CD14-positive monocyte (primary cell): Measurements from ENCODE around the gene NDUFAF8. TPM values are rescaled to one million over a fixed set of nuclear protein-coding genes. Genes with fewer than 3 reads are reported as not detected.
A peak's percentile ranks its signal among the peaks of the same experiment; 100 is the strongest.

Experiments used
- DNase-seq, 3 donors: peaks; one replicate each; pipeline ENCODE4 v3.0.0-alpha.2; 2011 to 2022
- H2AFZ ChIP-seq: 2 replicates; pipeline ENCODE4 v1.6.0; 2012; ENCODE audit warnings: mild to moderate bottlenecking, low read depth, low read length, inconsistent platforms; ENCODE audit not compliant: insufficient read depth, poor library complexity, severe bottlenecking
- H3K27ac ChIP-seq, 2 donors: 1 replicate in 1 of 2; 2 replicates in 1 of 2; pipeline ENCODE4 v1.5.1; 2012 to 2013; ENCODE audit warnings: low read length in 2 of 2, control low read depth in 1 of 2, inconsistent platforms in 1 of 2, low read depth in 1 of 2, mild to moderate bottlenecking in 1 of 2
- H3K27me3 ChIP-seq, 2 donors: one replicate each; pipeline versions ENCODE4 v1.6.0 to v1.6.1; 2011 to 2013; ENCODE audit warnings: low read length in 2 of 2; ENCODE audit not compliant: control insufficient read depth in 2 of 2, insufficient read depth in 2 of 2
- H3K36me3 ChIP-seq, 2 donors: replicated peaks in 1 of 2; 1 replicate in 1 of 2; 2 replicates in 1 of 2; pipeline versions ENCODE4 v1.5.1 to v1.6.1; 2012 to 2013; ENCODE audit warnings: low read length in 2 of 2, control low read depth in 1 of 2, inconsistent platforms in 1 of 2, mild to moderate bottlenecking in 1 of 2; ENCODE audit not compliant: insufficient read depth in 2 of 2, control insufficient read depth in 1 of 2
- H3K4me1 ChIP-seq, 2 donors: 1 replicate in 1 of 2; 2 replicates in 1 of 2; pipeline versions ENCODE4 v1.5.1 to v1.6.1; 2012 to 2013; ENCODE audit warnings: low read length in 2 of 2, control low read depth in 1 of 2, inconsistent platforms in 1 of 2, mild to moderate bottlenecking in 1 of 2, moderate library complexity in 1 of 2; ENCODE audit not compliant: insufficient read depth in 2 of 2, control insufficient read depth in 1 of 2
- H3K4me2 ChIP-seq: replicated peaks from 2 replicates; pipeline ENCODE3; 2012; ENCODE audit warnings: low read length, moderate library complexity, mild to moderate bottlenecking; ENCODE audit not compliant: poor library complexity, severe bottlenecking; ENCODE audit errors: extremely low read depth
- H3K4me3 ChIP-seq, 3 experiments: fragments of 200-600 bp in 1 of 3; sonication (generic) in 1 of 3; replicated peaks in 1 of 3; 1 replicate in 2 of 3; 2 replicates in 1 of 3; pipeline ENCODE4 v1.5.1; 2011 to 2013; ENCODE audit warnings: low read length in 3 of 3, mild to moderate bottlenecking in 3 of 3, control low read depth in 2 of 3, low read depth in 2 of 3, inconsistent platforms in 1 of 3, moderate library complexity in 1 of 3
- H3K79me2 ChIP-seq: 2 replicates; pipeline ENCODE4 v1.6.0; 2012; ENCODE audit warnings: mild to moderate bottlenecking, control low read depth, inconsistent platforms, low read length, moderate library complexity; ENCODE audit not compliant: insufficient read depth
- H3K9ac ChIP-seq: 2 replicates; pipeline ENCODE4 v1.6.0; 2017; ENCODE audit warnings: low read length, mild to moderate bottlenecking; ENCODE audit not compliant: insufficient read depth, poor library complexity, severe bottlenecking
- H3K9me3 ChIP-seq, 2 donors: replicated peaks in 1 of 2; 1 replicate in 1 of 2; 2 replicates in 1 of 2; pipeline versions ENCODE4 v1.5.1 to v1.6.1; 2012 to 2013; ENCODE audit warnings: low read length in 2 of 2, control low read depth in 1 of 2; ENCODE audit not compliant: control insufficient read depth in 1 of 2, insufficient read depth in 1 of 2
- H4K20me1 ChIP-seq: 2 replicates; pipeline ENCODE4 v1.6.0; 2012; ENCODE audit warnings: mild to moderate bottlenecking, low read length, control low read depth, moderate library complexity; ENCODE audit not compliant: insufficient read depth
- H3K27ac Mint-ChIP-seq, 7 donors: one replicate each; pipeline ENCODE4 v1.8.0; 2020; ENCODE audit warnings: mild to moderate bottlenecking in 7 of 7, mixed read lengths in 7 of 7, moderate library complexity in 6 of 7, inconsistent platforms in 2 of 7
- H3K27me3 Mint-ChIP-seq, 3 donors: one replicate each; pipeline ENCODE4 v1.8.0; 2021 to 2022; ENCODE audit warnings: low read depth in 3 of 3, mild to moderate bottlenecking in 3 of 3, mixed read lengths in 3 of 3, moderate library complexity in 3 of 3, inconsistent platforms in 1 of 3
- H3K36me3 Mint-ChIP-seq, 2 donors: one replicate each; pipeline ENCODE4 v1.8.0; 2020; ENCODE audit warnings: mixed read lengths in 2 of 2, inconsistent platforms in 1 of 2, mild to moderate bottlenecking in 1 of 2
- H3K4me1 Mint-ChIP-seq: one replicate; pipeline ENCODE4 v1.8.0; 2020; ENCODE audit warnings: mild to moderate bottlenecking, mixed read lengths
- H3K4me3 Mint-ChIP-seq, 2 donors: one replicate each; pipeline ENCODE4 v1.8.0; 2020; ENCODE audit warnings: mild to moderate bottlenecking in 2 of 2, mixed read lengths in 2 of 2, moderate library complexity in 1 of 2
- H3K9me3 Mint-ChIP-seq, 7 donors: one replicate each; pipeline ENCODE4 v1.8.0; 2020 to 2022; ENCODE audit warnings: mixed read lengths in 7 of 7, mild to moderate bottlenecking in 6 of 7, moderate library complexity in 6 of 7, inconsistent platforms in 2 of 7
- CTCF ChIP-seq: fragments of 200-600 bp; IDR thresholded peaks from one replicate; pipeline ENCODE4 v1.8.0; 2022; ENCODE audit warnings: antibody characterized with exemption, mild to moderate bottlenecking
- WGBS: methylation state at CpG from one replicate; pipeline ENCODE4 v1.1.5; 2013; ENCODE audit warnings: missing lambda C conversion rate; ENCODE audit not compliant: insufficient coverage; 5-methylcytosine and 5-hydroxymethylcytosine counted together
- intact Hi-C, 2 donors: fragments of 100-400 bp; cut with micrococcal nuclease; formaldehyde crosslinking; loops; one replicate each; pipeline versions ENCODE4 v1.15.0 to v1.15.1; 2023
- polyA plus RNA-seq, 3 donors: library from polyadenylated mRNA; depleted of rRNA in 1 of 3; unstranded in 2 of 3; stranded (reverse) in 1 of 3; fragments of 300-500 nt in 2 of 3; fragments of >200 nt in 1 of 3; fragmentation: Illumina TruSeq in 2 of 3; gene quantifications; 1 replicate in 2 of 3; 2 replicates in 1 of 3; pipeline ENCODE4 v1.2.3, GENCODE V29; 2012 to 2021

The NDUFAF8 gene
- polyA plus RNA-seq, 3 donors: 27.0 to 61.3 (median 41.0) TPM

- H3K36me3 ChIP-seq: peaks cover 4 to 5% of the 10 kb centered on the region in 2 donors
- Mint-ChIP-seq H3K27ac (peak overlapping the region in 1 of 7 donors; percentile 8), H3K4me3 (no peak overlapping the region), H3K4me1 (peaks cover 13% of the 10 kb centered on the region), H3K9me3 (no peaks in the 10 kb centered on the region), H3K36me3 (peaks cover 16 to 29% of the 10 kb centered on the region in 2 donors), H3K27me3 (peaks cover 0 to 5% (median 3%) of the 10 kb centered on the region in 3 donors)
- WGBS: 87% methylated on average over 7 of the region's 13 CpGs
- no peak for DNase-seq
- peaks cover 13 to 20% of the 10 kb centered on the region in 2 donors for H3K4me1 ChIP-seq
- no peak overlapping the region for H3K4me2 ChIP-seq
- no peak overlapping the region for H3K27ac ChIP-seq
- H3K27me3 ChIP-seq: no peaks in the 10 kb centered on the region
- TF ChIP-seq CTCF: no peak
- no peaks in the 10 kb centered on the region for H4K20me1 ChIP-seq
- intact Hi-C loops: no loop called here
- H3K9me3 ChIP-seq: no peaks in the 10 kb centered on the region
- H2AFZ ChIP-seq: no peak overlapping the region
- H3K4me3 ChIP-seq: no peak overlapping the region
- H3K79me2 ChIP-seq: peaks cover 4% of the 10 kb centered on the region
- no peak overlapping the region for H3K9ac ChIP-seq
Measured at GRCh38 chr17:81218459-81218858, 20.7 kb upstream of the NDUFAF8 start.

GRCh38 chr17:81218991-81219390 is 20.1 kb upstream of the NDUFAF8 start:
- H3K9me3 ChIP-seq: no peaks in the 10 kb centered on the region
- Mint-ChIP-seq H3K4me3 (no peak overlapping the region), H3K9me3 (no peaks in the 10 kb centered on the region), H3K4me1 (peaks cover 18% of the 10 kb centered on the region), H3K27ac (no peak overlapping the region), H3K27me3 (peaks cover 0 to 5% (median 3%) of the 10 kb centered on the region in 3 donors), H3K36me3 (peaks cover 13 to 29% of the 10 kb centered on the region in 2 donors)
- WGBS: 89% methylated on average over 7 of the region's 11 CpGs
- H3K4me1 ChIP-seq: peaks cover 18 to 25% of the 10 kb centered on the region in 2 donors
- H3K4me3 ChIP-seq: no peak overlapping the region
- peaks cover 4 to 5% of the 10 kb centered on the region in 2 donors for H3K36me3 ChIP-seq
- DNase-seq: no peak
- peaks cover 4% of the 10 kb centered on the region for H3K79me2 ChIP-seq
- no peaks in the 10 kb centered on the region for H4K20me1 ChIP-seq
- no peak overlapping the region for H3K4me2 ChIP-seq
- no peak overlapping the region for H3K9ac ChIP-seq
- intact Hi-C loops: no loop called here
- H3K27me3 ChIP-seq: no peaks in the 10 kb centered on the region
- no peak for TF ChIP-seq CTCF
- no peak overlapping the region for H2AFZ ChIP-seq
- no peak overlapping the region for H3K27ac ChIP-seq
